IMR-90 (cell line): ENCODE data around the gene ARL8B. TPM values are rescaled to one million over a fixed set of nuclear protein-coding genes. Genes with fewer than 3 reads are reported as not detected.
"Not testable (repeated sequence)": the region's sequence is repeated elsewhere in the genome, so short reads cannot be mapped to it uniquely, and the experiment has no call there.

Experiments
- ATAC-seq: fragments of 200-7000 bp; cut with Tn5 transposase; 2 replicates; pipeline ENCODE4 v1.9.1; 2020; ENCODE audit warnings: low read depth, mild to moderate bottlenecking, moderate library complexity
- BruUV-seq: library from RNA; stranded (reverse); fragments of 400-500 nt; replicated peaks from 2 replicates; lab custom pipeline; 2021; lab: Mats Ljungman, UMichigan
- CTCF ChIA-PET: fragments of 300-600 bp; formaldehyde crosslinking; extraction: SDS; loops from one replicate; lab custom pipeline; 2021; ENCODE audit warnings: antibody characterized with exemption; lab: Yijun Ruan, JAX
- POLR2A ChIA-PET: fragments of 300-600 bp; sonication (Branson Sonifier 250); formaldehyde crosslinking; loops from one replicate; lab custom pipeline; 2022; ENCODE audit warnings: antibody characterized with exemption; ENCODE audit not compliant: unreplicated experiment; lab: Charles Lee
- DNase-seq: peaks from one replicate; pipeline ENCODE4 v3.0.0; 2013
- H2AFZ ChIP-seq: replicated peaks from 2 replicates; pipeline ENCODE3; 2013; ENCODE audit warnings: low read length, mild to moderate bottlenecking; ENCODE audit not compliant: poor library complexity
- H2AK5ac ChIP-seq: 2 replicates; pipeline ENCODE4 v1.6.1; 2013; ENCODE audit warnings: low read depth, low read length, inconsistent platforms
- H2AK9ac ChIP-seq: replicated peaks from 2 replicates; pipeline ENCODE3; 2013; ENCODE audit warnings: mild to moderate bottlenecking, low read depth, low read length, moderate library complexity; ENCODE audit not compliant: poor library complexity
- H2BK120ac ChIP-seq: 2 replicates; pipeline ENCODE4 v1.6.1; 2013; ENCODE audit warnings: low read depth, low read length, inconsistent platforms
- H2BK15ac ChIP-seq: 3 replicates; pipeline ENCODE4 v1.6.1; 2013; ENCODE audit warnings: low read depth, low read length, inconsistent platforms
- H2BK20ac ChIP-seq: 2 replicates; pipeline ENCODE4 v1.6.1; 2013; ENCODE audit warnings: low read depth, mild to moderate bottlenecking, inconsistent platforms, low read length, moderate library complexity
- H2BK5ac ChIP-seq: 2 replicates; pipeline ENCODE4 v1.6.1; 2013; ENCODE audit warnings: mild to moderate bottlenecking, low read depth, low read length, inconsistent platforms; ENCODE audit not compliant: poor library complexity, severe bottlenecking
- H3K14ac ChIP-seq: replicated peaks from 2 replicates; pipeline ENCODE4 v1.6.1; 2013; ENCODE audit warnings: low read depth, low read length, inconsistent platforms
- H3K18ac ChIP-seq: 2 replicates; pipeline ENCODE4 v1.6.1; 2013; ENCODE audit warnings: low read depth, low read length, control low read depth
- H3K23ac ChIP-seq: 2 replicates; pipeline ENCODE4 v1.6.1; 2013; ENCODE audit warnings: low read depth, low read length, inconsistent platforms
- H3K27ac ChIP-seq: 2 replicates; pipeline ENCODE4 v1.5.1; 2013; ENCODE audit warnings: mild to moderate bottlenecking, control low read depth, low read length; ENCODE audit not compliant: insufficient read depth
- H3K27me3 ChIP-seq: 2 replicates; pipeline ENCODE4 v1.6.1; 2013; ENCODE audit warnings: low read length; ENCODE audit not compliant: control insufficient read depth, insufficient read depth
- H3K36me3 ChIP-seq: 2 replicates; pipeline ENCODE4 v1.6.1; 2013; ENCODE audit warnings: low read length, mixed read lengths; ENCODE audit not compliant: control insufficient read depth, insufficient read depth
- H3K4ac ChIP-seq: 2 replicates; pipeline ENCODE4 v1.6.1; 2013; ENCODE audit warnings: low read depth, low read length, inconsistent platforms
- H3K4me1 ChIP-seq: 2 replicates; pipeline ENCODE4 v1.6.1; 2013; ENCODE audit warnings: low read length, mixed read lengths; ENCODE audit not compliant: control insufficient read depth, insufficient read depth
- H3K4me2 ChIP-seq: 2 replicates; pipeline ENCODE4 v1.6.1; 2013; ENCODE audit warnings: low read depth, mild to moderate bottlenecking, control low read depth, low read length, moderate library complexity
- H3K4me3 ChIP-seq: 2 replicates; pipeline ENCODE4 v1.5.1; 2013; ENCODE audit warnings: low read depth, mild to moderate bottlenecking, control low read depth, low read length, moderate library complexity; ENCODE audit not compliant: insufficient read depth
- H3K56ac ChIP-seq: 2 replicates; pipeline ENCODE4 v1.6.1; 2013; ENCODE audit warnings: low read length, inconsistent platforms; ENCODE audit not compliant: insufficient read depth; ENCODE audit errors: extremely low read depth
- H3K79me1 ChIP-seq, 2 experiments: 2 replicates each; pipeline ENCODE4 v1.6.1; 2013; ENCODE audit warnings: low read length in 2 of 2, inconsistent platforms in 1 of 2, low read depth in 1 of 2
- H3K9ac ChIP-seq: 2 replicates; pipeline ENCODE4 v1.6.1; 2013; ENCODE audit warnings: low read depth, low read length, control low read depth
- H3K9me1 ChIP-seq: 2 replicates; pipeline ENCODE4 v1.6.1; 2013; ENCODE audit warnings: low read length, inconsistent platforms; ENCODE audit not compliant: insufficient read depth
- H3K9me3 ChIP-seq: 2 replicates; pipeline ENCODE4 v1.6.1; 2013; ENCODE audit warnings: low read length; ENCODE audit not compliant: control insufficient read depth, insufficient read depth
- H4K20me1 ChIP-seq: 2 replicates; pipeline ENCODE4 v1.6.1; 2013; ENCODE audit warnings: low read length, inconsistent platforms; ENCODE audit not compliant: insufficient read depth
- H4K5ac ChIP-seq: 2 replicates; pipeline ENCODE4 v1.6.1; 2013; ENCODE audit warnings: mild to moderate bottlenecking, low read depth, low read length, control low read depth
- H4K8ac ChIP-seq, 2 experiments: 2 replicates each; pipeline ENCODE4 v1.6.1; 2013; ENCODE audit warnings: low read depth in 2 of 2, low read length in 2 of 2, control low read depth in 1 of 2, inconsistent platforms in 1 of 2
- H4K91ac ChIP-seq: 2 replicates; pipeline ENCODE4 v1.6.1; 2013; ENCODE audit warnings: low read depth, low read length, inconsistent platforms; ENCODE audit not compliant: insufficient read depth
- WGBS, 2 experiments: methylation state at CpG; one replicate each; pipeline versions ENCODE4 v1.1.5 to v1.1.7; 2013; ENCODE audit warnings: missing lambda C conversion rate in 2 of 2; ENCODE audit not compliant: insufficient read length in 1 of 2; ENCODE audit errors: extremely low coverage in 2 of 2; 5-methylcytosine and 5-hydroxymethylcytosine counted together
- dilution Hi-C: fragments of 300-500 bp; cut with HindIII; formaldehyde crosslinking; loops from one replicate; pipeline ENCODE4 v1.14.3; 2018; ENCODE audit warnings: low sequenced_read_pairs; ENCODE audit not compliant: unreplicated experiment
- in situ Hi-C: fragments of 300-500 bp; cut with MboI; formaldehyde crosslinking; loops from 3 replicates; pipeline ENCODE4 v1.14.3; 2019; ENCODE audit warnings: low sequenced_read_pairs, inconsistent platforms, mixed read lengths
- intact Hi-C: fragments of 100-400 bp; cut with micrococcal nuclease; formaldehyde crosslinking; loops from 2 replicates; pipeline ENCODE4 v1.10.0; 2022
- polyA plus RNA-seq, 3 experiments: library from polyadenylated mRNA; depleted of rRNA; stranded (reverse); fragments of >200 nt; gene quantifications; 2 replicates each; pipeline ENCODE4 v1.2.3, GENCODE V29; 2012; ENCODE audit warnings: low replicate concordance in 1 of 3
- total RNA-seq: library from RNA; depleted of rRNA; stranded (reverse); fragments of >200 nt; gene quantifications from 2 replicates; pipeline ENCODE4 v1.2.3, GENCODE V29; 2012

Gene ARL8B
- total and polyA plus RNA-seq, 2 of the 4 experiments (the other 2 are of a cell fraction) = 32.3 to 47.0 TPM

GRCh38 chr3:5179036-5179435, 56.9 kb downstream of the ARL8B start:
- H3K4me2 ChIP-seq, intact Hi-C loops, H3K23ac ChIP-seq, H3K14ac ChIP-seq, H2BK120ac ChIP-seq, H3K4me3 ChIP-seq, H2AFZ ChIP-seq, H4K8ac ChIP-seq, H3K9ac ChIP-seq, POLR2A ChIA-PET, H3K56ac ChIP-seq, H3K27ac ChIP-seq, H3K9me1 ChIP-seq, H2BK20ac ChIP-seq, DNase-seq, H4K20me1 ChIP-seq, H3K18ac ChIP-seq, H4K91ac ChIP-seq, H3K4ac ChIP-seq, H3K4me1 ChIP-seq, H3K27me3 ChIP-seq, H2BK5ac ChIP-seq, H4K5ac ChIP-seq, H3K9me3 ChIP-seq, H2AK9ac ChIP-seq, H2AK5ac ChIP-seq, dilution Hi-C loops, in situ Hi-C loops, H2BK15ac ChIP-seq: not testable (repeated sequence)
- WGBS, 2 experiments = 100% methylated on average over 1 of the region's 2 CpGs; no CpG with 5 or more reads in 1 of the 2 experiments
- H3K36me3 ChIP-seq = peaks cover 20% of the 10 kb centered on the region
- peaks cover 5 to 15% of the 10 kb centered on the region in 2 experiments; a peak in 2 of 4 replicates for H3K79me1 ChIP-seq
- ATAC-seq = peak; percentile 35; the same call in 1 of the 2 replicates
- CTCF ChIA-PET = interaction anchor here (0.6 to 1.2 kb wide), 2 partner anchors 17 to 30 kb away, joined by 3 read pairs; no protein-coding TSS in a partner anchor
- BruUV-seq = TSS peak; percentile 79
